NCI-H2171 (cell line): ENCODE measurements around the gene UQCRHL.

Experiments
- DNase-seq: peaks from one replicate; lab custom pipeline; 2025; lab: John Stamatoyannopoulos, UW

Gene UQCRHL

DNA sequence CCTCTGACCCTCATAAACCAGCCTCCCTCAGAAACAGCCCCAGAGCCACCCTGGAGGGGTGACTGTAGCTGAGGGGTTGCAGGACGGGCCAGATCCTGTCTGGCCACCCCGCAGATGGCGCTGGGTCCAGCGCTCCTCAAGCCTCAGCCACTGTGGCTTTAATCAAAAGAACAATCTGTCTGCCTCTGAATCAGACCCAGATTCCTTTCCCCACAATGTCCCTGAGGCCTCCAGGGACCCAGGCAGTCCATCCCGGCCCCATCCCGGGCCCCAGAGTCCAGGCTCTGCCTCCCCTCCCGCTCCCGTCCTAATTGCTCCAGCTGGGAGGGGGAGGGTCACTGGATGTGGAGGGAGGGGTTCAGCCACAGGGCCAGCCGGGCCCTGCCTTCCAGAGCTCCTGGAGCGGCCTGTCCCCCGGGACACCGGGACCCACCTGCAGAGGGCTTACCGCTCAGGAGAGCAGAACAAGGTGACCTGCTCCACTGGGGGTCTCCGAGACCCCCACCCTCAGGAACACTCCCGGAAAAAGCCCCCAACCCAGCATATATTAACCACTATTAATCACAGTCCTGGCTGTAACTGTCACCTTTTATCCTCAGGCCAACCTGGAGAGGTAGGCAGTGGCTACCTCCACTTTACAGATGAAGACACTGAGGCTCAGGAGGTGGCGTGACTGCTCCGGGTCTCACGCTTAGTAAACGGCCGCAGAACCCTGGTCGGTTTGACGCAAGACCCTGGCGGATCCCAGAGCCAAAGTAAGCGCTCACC is 49.7 kb downstream of the UQCRHL start:
- DNase-seq: no peak
